ENCODE measurements around the gene TSKS.

TSKS gene

DNA sequence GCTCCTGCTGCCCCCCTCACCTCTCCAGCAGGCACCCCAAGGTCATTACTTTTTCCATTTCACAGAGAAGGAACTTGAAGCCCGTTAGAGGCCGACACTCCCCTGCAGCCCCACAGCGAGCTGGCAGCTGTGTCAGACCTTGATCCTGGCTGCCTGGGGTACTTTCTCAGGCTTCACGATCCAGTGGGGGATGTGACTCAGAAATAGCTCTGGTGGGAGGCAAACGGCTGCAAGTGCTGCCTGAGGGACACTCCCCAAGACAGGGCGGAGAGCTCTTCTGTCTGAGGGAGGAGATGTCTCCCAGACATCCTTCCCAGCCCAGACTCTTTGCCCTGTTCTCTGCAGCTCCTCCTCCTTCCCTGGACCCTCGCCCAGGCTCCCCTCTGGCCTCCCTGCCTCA, 4.8 kb downstream of the TSKS start:
- H3K4me1 ChIP-seq, result no peaks in the 10 kb centered on the region
- TF ChIP-seq, protein P1, sequence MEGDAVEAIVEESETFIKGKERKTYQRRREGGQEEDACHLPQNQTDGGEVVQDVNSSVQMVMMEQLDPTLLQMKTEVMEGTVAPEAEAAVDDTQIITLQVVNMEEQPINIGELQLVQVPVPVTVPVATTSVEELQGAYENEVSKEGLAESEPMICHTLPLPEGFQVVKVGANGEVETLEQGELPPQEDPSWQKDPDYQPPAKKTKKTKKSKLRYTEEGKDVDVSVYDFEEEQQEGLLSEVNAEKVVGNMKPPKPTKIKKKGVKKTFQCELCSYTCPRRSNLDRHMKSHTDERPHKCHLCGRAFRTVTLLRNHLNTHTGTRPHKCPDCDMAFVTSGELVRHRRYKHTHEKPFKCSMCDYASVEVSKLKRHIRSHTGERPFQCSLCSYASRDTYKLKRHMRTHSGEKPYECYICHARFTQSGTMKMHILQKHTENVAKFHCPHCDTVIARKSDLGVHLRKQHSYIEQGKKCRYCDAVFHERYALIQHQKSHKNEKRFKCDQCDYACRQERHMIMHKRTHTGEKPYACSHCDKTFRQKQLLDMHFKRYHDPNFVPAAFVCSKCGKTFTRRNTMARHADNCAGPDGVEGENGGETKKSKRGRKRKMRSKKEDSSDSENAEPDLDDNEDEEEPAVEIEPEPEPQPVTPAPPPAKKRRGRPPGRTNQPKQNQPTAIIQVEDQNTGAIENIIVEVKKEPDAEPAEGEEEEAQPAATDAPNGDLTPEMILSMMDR (IDR thresholded peaks at IDR 0.05), result no peak
- H3K27ac ChIP-seq, result no peak overlapping the region
- no peak overlapping the region for H3K4me2 ChIP-seq (ENCODE audit: low read length)
- H3K9me3 ChIP-seq (ENCODE audit: control insufficient read depth, low read length), result no peaks in the 10 kb centered on the region
- no peak overlapping the region for H3K9ac ChIP-seq
- H2AFZ ChIP-seq, result no peak overlapping the region
- no peaks in the 10 kb centered on the region for H3K27me3 ChIP-seq (ENCODE audit: control insufficient read depth, insufficient read depth, low read length)
- no peaks in the 10 kb centered on the region for H3K79me2 ChIP-seq
- no peak overlapping the region for H3K4me3 ChIP-seq (ENCODE audit: low read depth, low read length)
- no peaks in the 10 kb centered on the region for H3K36me3 ChIP-seq (ENCODE audit: control insufficient read depth, insufficient read depth, low read length)

DNA sequence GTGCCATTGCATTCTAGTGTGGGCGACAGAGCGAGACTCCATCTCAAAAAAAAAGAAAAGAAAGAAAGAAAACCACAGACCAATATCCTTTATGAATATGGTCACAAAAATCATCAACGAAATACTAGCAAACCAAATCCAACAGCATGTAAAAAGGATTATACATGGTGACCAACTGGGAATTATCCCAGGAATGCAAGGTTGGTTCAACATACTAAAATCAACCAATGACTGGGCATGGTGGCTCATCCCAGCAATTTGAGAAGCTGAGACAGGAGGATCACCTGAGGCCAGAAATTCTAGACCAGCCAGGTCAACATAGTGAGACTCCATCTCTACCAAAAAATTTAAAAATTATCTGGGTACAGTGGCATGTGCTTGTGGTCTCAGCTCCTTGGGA, 7.2 kb downstream of the TSKS start:
- Histone ChIP-seq H3K4me2 (ENCODE audit: low read length) (no peak overlapping the region), H3K9ac (no peak overlapping the region), H3K27ac (no peak overlapping the region), H2AFZ (no peak overlapping the region), H3K36me3 (ENCODE audit: control insufficient read depth, insufficient read depth, low read length) (no peaks in the 10 kb centered on the region), H3K27me3 (ENCODE audit: control insufficient read depth, insufficient read depth, low read length) (no peaks in the 10 kb centered on the region), H3K4me3 (ENCODE audit: low read depth, low read length) (no peak overlapping the region), H3K9me3 (ENCODE audit: control insufficient read depth, low read length) (no peaks in the 10 kb centered on the region), H3K4me1 (no peaks in the 10 kb centered on the region), H3K79me2 (no peaks in the 10 kb centered on the region)
- TF ChIP-seq, protein P1 (IDR thresholded peaks at IDR 0.05), result no peak

DNA sequence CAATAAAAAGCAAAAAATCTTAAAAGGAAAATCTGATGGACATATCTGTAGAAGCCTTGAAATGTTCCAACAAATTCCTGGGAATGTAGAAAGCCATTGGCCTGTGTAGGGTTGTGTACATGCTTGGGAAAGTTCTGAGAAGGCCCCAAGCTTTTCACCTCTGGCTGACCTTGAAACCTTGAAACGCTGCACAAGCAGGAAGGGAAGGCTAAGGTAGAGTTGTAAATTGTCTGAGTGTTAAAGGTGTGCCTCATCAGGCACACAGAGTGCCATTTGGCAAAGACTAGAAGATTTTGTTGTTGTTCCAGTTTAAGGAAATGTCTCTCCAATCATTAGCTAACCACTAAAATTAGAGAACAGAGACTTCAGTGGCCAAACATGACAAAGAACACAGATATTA, 10.4 kb downstream of the TSKS start:
- H2AFZ ChIP-seq, result no peak overlapping the region
- H3K4me3 ChIP-seq (ENCODE audit: low read depth, low read length), result no peak overlapping the region
- no peak overlapping the region for H3K4me2 ChIP-seq (ENCODE audit: low read length)
- H3K9ac ChIP-seq, result no peak overlapping the region
- no peaks in the 10 kb centered on the region for H3K27me3 ChIP-seq (ENCODE audit: control insufficient read depth, insufficient read depth, low read length)
- H3K9me3 ChIP-seq (ENCODE audit: control insufficient read depth, low read length), result no peaks in the 10 kb centered on the region
- TF ChIP-seq, protein P1 (IDR thresholded peaks at IDR 0.05), result no peak
- H3K4me1 ChIP-seq, result no peaks in the 10 kb centered on the region
- H3K79me2 ChIP-seq, result no peaks in the 10 kb centered on the region
- no peak overlapping the region for H3K27ac ChIP-seq
- no peaks in the 10 kb centered on the region for H3K36me3 ChIP-seq (ENCODE audit: control insufficient read depth, insufficient read depth, low read length)

DNA sequence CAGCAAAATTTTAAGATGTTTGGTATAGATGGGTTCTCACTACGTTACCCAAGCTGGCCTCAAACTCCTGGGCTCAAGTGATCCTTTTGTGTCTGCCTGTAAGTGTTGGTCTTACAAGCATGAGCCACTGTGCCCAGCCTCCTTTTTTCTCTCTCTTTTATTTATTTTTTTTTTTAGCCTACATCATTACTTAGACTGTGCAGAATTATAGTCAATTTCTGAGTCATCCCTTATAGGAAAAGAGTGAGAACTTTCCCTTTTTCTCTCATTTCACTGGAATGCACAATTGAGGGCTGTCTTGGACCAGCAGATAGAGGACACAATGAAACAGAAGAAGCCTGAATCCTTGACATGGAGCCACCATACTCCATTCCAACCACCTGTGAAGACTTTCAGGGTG, 13.3 kb downstream of the TSKS start:
- Histone ChIP-seq H3K27ac (no peak overlapping the region), H3K4me1 (no peaks in the 10 kb centered on the region), H3K4me2 (ENCODE audit: low read length) (no peak overlapping the region), H3K27me3 (ENCODE audit: control insufficient read depth, insufficient read depth, low read length) (no peaks in the 10 kb centered on the region), H2AFZ (no peak overlapping the region), H3K9me3 (ENCODE audit: control insufficient read depth, low read length) (no peaks in the 10 kb centered on the region), H3K36me3 (ENCODE audit: control insufficient read depth, insufficient read depth, low read length) (no peaks in the 10 kb centered on the region), H3K4me3 (ENCODE audit: low read depth, low read length) (no peak overlapping the region), H3K79me2 (no peaks in the 10 kb centered on the region), H3K9ac (no peak overlapping the region)
- TF ChIP-seq, protein P1 (IDR thresholded peaks at IDR 0.05), result no peak

DNA sequence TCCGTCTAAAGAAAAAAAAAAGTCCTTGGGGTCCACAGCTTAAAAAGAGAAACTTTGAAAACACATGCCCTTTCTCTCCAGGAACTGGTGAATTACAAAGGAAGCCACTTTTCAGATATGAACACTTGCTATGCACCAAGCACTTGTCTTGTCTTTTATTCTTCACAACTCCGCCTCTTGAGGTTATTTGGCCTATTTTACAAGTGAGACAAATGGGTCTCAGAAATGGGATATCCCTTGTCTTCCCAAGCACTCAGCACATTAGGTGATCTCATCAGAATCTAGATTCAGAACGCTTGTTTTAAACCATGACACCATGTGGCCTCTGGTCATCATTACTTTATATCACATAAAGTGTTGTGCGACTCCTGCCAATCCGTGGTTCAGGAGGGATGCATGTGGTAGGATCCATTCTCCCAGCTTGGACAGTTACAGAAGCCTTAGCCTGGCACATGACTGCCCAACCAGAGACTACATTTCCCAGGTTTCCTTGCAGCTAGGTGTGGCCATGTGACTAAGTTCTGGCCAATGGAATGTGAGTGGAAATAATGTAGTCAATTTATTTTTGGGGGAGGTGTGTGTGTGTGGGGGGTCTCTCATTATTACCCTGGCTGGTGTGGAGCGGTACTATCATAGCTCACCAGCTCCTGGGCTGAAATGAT, 13.9 kb downstream of the TSKS start:
- H3K4me3 ChIP-seq (ENCODE audit: low read depth, low read length), result no peak overlapping the region
- TF ChIP-seq, protein P1 (IDR thresholded peaks at IDR 0.05), result no peak
- H3K4me1 ChIP-seq, result no peaks in the 10 kb centered on the region
- H2AFZ ChIP-seq, result no peak overlapping the region
- H3K9ac ChIP-seq, result no peak overlapping the region
- no peaks in the 10 kb centered on the region for H3K9me3 ChIP-seq (ENCODE audit: control insufficient read depth, low read length)
- no peaks in the 10 kb centered on the region for H3K79me2 ChIP-seq
- no peaks in the 10 kb centered on the region for H3K27me3 ChIP-seq (ENCODE audit: control insufficient read depth, insufficient read depth, low read length)
- H3K27ac ChIP-seq, result no peak overlapping the region
- H3K4me2 ChIP-seq (ENCODE audit: low read length), result no peak overlapping the region
- no peaks in the 10 kb centered on the region for H3K36me3 ChIP-seq (ENCODE audit: control insufficient read depth, insufficient read depth, low read length)

Data from parathyroid adenoma (tissue), 2 donors.